GM19035 (cell line): ENCODE results near the gene EML1.
A peak's percentile ranks its signal among the peaks of the same experiment; 100 is the strongest.

Source experiments
- ATAC-seq: cut with Tn5 transposase; IDR thresholded peaks from one replicate; pipeline ENCODE4 v1.9.1; 2021; ENCODE audit not compliant: unreplicated experiment

EML1 gene, protein sequence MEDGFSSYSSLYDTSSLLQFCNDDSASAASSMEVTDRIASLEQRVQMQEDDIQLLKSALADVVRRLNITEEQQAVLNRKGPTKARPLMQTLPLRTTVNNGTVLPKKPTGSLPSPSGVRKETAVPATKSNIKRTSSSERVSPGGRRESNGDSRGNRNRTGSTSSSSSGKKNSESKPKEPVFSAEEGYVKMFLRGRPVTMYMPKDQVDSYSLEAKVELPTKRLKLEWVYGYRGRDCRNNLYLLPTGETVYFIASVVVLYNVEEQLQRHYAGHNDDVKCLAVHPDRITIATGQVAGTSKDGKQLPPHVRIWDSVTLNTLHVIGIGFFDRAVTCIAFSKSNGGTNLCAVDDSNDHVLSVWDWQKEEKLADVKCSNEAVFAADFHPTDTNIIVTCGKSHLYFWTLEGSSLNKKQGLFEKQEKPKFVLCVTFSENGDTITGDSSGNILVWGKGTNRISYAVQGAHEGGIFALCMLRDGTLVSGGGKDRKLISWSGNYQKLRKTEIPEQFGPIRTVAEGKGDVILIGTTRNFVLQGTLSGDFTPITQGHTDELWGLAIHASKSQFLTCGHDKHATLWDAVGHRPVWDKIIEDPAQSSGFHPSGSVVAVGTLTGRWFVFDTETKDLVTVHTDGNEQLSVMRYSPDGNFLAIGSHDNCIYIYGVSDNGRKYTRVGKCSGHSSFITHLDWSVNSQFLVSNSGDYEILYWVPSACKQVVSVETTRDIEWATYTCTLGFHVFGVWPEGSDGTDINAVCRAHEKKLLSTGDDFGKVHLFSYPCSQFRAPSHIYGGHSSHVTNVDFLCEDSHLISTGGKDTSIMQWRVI

GRCh38 chr14:99793213-99794150 is at the start of gene EML1:
TSS of gene EML1 (plus strand) at chr14:99793413. CDS start at chr14:99793477, 64 bp downstream.
- peak; percentile 88 for ATAC-seq

DNA sequence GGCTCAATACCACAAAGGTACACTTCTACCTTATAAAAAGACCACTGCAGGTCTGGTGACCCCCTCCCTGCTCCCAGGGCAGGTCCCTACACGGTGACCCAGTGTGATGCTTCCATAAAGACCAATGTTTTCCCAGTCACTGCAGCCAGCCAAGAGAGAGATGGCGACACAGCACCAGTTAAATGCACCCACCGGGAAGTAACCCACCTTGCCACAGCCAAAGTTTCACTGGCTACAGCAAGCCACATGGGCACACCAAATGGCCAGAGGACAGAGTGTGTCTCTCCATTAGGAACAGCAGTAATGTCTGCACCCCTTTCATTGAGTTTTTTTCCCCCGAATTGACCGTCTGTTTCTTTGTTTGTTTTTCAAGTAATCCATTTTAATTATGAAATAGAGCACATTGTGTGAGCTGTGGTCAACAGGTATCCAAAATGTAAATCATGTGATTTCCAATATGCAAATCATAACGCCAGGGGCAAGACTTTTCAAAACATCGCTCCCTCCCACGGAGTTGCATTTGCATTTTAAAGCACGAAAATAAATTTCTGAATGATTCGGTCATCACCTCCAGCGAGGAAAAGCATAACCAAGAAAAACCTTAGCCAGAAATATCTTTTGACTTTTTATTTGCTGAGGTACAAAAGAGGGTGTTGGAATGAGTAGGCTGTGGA is 48.9 kb upstream of the EML1 start:
- ATAC-seq = no peak

- ATAC-seq = no peak
Measured at GRCh38 chr14:99744873-99745224, 48.4 kb upstream of the EML1 start.

DNA sequence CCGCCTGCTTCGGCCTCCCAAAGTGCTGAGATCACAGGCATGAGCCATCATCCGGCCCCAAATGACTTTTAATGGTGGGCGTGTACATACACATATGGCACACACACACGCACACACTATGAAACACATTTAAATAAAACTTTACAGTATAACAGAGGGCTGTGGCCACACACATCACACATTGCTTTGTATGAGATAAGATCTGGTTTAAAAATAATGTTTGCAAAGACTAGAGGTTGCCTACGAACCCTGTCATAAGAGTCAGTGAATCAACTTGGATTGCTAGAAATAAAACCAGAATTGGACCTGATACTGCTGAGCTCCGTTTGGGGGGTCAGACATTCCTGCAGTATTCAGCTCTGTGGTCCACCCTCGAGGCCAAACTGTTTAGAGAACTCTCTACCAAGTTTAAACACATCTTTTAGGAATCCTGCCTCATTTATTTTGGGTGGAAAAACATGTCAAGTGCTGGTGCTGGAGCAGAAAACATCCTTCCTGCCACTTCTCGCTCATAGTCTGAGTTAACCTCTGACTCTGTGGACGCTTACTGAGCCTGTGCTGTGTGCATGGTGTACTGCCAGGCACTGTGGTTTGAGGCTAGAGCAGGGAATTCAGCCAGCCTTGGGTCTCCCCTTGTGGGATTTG is 47.8 kb upstream of the EML1 start:
- ATAC-seq = no peak

DNA sequence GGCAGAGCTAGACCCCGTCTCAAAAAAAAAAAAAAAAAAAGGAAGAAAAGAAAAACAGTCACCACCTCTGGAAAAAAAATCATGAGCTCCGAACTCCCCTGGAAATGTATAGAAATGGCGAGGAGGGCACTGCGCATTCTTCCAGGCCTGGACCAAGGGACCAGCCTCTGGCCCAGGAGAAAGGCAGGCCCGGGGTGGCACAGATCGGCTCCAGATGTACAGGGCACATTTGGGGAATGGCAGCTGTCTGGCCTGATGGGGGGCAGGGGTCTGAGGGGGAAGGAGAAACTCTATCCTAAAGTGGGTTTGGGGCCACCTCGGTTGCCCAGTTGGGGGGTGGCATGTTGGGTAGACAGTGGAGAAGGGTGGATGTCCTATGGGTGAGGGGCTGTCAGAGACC is 46.0 kb upstream of the EML1 start:
- no peak for ATAC-seq

- no peak for ATAC-seq
Measured at GRCh38 chr14:99747582-99748330, 45.5 kb upstream of the EML1 start.

DNA sequence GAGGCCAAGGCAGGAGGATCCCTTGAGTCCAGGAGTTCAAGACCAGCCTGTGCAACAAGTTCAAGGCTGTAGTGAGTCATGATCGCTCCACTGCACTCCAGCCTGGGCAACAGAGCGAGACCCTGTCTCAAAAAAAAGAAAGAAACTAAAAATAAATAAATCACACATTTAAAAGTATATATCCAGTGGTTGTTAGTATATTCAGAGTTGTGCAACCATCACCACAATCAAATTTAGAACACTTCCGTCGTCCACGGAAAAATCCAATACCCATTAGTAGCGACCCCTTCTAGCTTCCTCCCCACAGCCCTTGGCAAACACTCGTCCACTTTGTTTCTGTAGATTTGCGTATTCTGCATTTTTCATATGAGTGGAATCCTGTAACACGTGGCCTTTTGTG is 44.7 kb upstream of the EML1 start:
- no peak for ATAC-seq

GRCh38 chr14:99749142-99749541 is 44.1 kb upstream of the EML1 start:
- no peak for ATAC-seq

DNA sequence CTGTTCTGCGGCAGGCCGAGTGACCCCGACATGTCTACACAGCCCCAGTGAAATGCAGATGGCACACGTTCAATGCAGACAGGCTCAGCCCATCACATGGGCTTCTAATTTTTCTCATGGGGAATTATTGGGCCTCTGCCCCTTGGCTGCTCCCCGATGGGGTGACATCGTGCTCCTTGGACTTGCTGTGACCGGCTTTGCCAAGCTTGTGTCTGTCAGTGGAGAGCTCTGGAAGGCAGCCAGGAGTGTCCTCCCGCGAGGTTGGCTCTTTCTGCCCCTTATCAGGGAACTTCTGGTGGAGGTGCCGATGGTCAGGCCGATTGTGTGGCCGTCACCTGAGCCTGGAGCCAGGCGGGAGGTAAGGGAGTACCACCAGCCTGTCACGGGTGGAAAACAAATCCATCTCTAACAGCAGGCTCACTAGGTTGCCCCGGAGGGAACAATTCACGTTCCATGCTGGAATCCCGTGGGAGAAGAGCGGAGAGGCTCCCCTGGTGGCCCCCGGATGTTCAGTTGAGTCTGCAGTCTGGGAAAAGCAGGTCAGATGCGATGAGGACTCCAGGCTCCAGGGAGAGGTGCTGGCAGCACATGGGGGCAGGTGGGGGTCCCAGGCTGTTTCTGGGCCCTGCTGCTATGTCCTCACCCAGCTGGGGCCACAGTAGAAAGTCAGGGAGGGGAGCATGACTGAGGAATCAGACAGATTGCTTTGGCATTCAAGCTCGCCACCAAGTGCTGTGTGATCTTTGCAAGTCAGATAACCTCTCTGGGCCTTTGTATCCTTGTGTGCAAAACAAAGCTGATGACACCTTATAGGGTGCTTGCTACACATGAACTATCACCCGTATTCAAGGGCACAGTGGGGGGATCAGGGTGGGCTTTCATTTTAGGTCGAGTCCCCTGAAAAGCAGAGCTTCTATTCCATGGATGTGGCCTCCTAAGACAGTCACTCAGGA is 43.2 kb upstream of the EML1 start:
- no peak for ATAC-seq

- no peak for ATAC-seq
Measured at GRCh38 chr14:99750746-99751450, 42.3 kb upstream of the EML1 start.

GRCh38 chr14:99751539-99752485 is 41.4 kb upstream of the EML1 start:
- ATAC-seq = no peak

DNA sequence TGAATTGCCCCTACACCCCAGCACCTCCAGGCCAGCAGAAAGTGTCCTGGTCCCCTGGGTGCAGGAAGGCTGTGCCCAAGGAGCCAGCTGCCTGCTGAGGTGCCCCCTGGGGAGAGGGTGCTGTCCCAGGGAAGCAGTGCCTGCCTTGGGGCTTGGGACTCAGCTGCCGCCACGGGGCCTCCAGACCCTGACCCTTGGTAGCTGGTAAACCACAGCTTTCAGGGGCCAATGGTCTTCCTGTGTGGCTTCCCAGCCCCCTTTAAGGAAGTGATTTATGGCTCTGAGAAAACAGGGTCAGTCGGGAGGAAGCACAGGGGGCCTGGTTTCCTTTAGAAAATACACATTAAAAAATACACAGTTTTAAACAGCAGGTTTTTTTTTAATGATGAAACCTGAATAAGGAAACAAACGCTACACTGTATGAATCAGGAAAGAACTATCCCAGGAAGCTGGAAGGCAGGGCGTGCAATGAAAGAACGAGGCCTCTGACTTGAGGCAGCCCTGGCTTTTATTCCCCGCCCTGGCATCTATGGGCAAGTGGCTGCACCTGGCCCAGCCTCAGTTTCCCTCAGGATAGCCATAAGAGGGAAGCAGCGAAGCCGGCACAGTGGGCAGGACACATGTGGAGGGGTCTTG is 40.6 kb upstream of the EML1 start:
- no peak for ATAC-seq

DNA sequence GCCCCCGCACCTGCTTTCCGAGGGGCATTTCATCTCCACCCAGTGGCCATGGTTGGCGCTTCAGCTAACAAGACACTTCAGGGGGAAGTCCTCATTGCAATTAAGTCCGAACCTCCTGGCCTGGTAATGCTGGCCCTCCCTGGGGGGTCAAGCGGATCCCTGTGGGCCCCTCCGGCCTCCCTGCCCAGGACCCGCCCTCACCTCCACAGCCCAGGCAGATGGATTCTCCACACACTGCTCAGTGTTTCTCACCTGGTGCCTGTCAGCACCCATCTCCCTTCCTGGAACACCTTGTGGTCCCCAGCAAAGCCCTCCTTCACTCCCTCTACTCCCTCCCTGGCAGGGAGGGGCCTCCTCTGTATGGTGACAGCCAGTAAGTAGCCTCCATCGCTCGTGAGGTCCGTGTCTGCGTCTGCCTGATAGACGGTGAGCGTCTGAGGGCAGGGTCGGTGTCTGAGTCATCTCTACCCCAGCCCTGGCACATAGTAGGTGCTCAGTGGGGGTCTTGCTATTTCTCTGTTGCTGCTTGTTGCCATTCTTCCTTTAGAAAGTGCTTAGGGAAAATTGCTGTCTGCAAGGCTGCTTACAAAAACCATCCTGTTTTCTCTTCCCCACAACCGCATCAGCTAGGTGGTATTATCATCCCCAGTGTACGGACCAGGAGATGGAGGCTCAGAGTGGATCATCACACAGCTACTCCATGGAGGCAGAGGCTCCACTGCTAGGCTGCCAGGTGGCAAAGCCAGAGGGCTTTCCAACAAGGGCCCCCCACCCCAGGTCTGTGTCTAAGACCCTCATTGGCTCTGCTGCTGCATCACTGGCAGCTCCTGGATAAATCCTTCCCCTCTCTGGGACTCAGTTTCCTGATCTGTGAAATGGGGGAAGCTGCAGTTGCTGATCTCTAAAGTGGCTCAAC is 39.7 kb upstream of the EML1 start:
- ATAC-seq = no peak

- no peak for ATAC-seq
Measured at GRCh38 chr14:99754141-99755067, 38.8 kb upstream of the EML1 start.
